ENCODE measurements around the gene A4GNT.

The A4GNT gene

GRCh38 chr3:138173769-138174420 is 41.7 kb upstream of the A4GNT start:
- no peaks in the 10 kb centered on the region for H3K27me3 ChIP-seq (ENCODE audit: insufficient read depth, poor library complexity, severe bottlenecking)
- DNase-seq (ENCODE audit: low read depth in 1 of 2, low spot score in 1 of 2), result no peak
- H3K4me3 ChIP-seq (replicated peaks; ENCODE audit: insufficient read depth, low read length), result peak overlapping the region; percentile 92
- TF ChIP-seq SPI1 (IDR thresholded peaks at IDR 0.05; ENCODE audit: borderline replicate concordance, low read depth) (no peak), CTCF (IDR thresholded peaks at IDR 0.05; ENCODE audit: insufficient read depth, low read length) (no peak), GABPA (IDR thresholded peaks at IDR 0.05; ENCODE audit: low read depth) (no peak), POLR2AphosphoS5 (IDR thresholded peaks at IDR 0.05; ENCODE audit: low read depth) (no peak)
- TF ChIP-seq, protein P1, sequence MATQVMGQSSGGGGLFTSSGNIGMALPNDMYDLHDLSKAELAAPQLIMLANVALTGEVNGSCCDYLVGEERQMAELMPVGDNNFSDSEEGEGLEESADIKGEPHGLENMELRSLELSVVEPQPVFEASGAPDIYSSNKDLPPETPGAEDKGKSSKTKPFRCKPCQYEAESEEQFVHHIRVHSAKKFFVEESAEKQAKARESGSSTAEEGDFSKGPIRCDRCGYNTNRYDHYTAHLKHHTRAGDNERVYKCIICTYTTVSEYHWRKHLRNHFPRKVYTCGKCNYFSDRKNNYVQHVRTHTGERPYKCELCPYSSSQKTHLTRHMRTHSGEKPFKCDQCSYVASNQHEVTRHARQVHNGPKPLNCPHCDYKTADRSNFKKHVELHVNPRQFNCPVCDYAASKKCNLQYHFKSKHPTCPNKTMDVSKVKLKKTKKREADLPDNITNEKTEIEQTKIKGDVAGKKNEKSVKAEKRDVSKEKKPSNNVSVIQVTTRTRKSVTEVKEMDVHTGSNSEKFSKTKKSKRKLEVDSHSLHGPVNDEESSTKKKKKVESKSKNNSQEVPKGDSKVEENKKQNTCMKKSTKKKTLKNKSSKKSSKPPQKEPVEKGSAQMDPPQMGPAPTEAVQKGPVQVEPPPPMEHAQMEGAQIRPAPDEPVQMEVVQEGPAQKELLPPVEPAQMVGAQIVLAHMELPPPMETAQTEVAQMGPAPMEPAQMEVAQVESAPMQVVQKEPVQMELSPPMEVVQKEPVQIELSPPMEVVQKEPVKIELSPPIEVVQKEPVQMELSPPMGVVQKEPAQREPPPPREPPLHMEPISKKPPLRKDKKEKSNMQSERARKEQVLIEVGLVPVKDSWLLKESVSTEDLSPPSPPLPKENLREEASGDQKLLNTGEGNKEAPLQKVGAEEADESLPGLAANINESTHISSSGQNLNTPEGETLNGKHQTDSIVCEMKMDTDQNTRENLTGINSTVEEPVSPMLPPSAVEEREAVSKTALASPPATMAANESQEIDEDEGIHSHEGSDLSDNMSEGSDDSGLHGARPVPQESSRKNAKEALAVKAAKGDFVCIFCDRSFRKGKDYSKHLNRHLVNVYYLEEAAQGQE (IDR thresholded peaks at IDR 0.05; ENCODE audit: insufficient replicate concordance, low read depth), result no peak
- peak overlapping the region; percentile 87 for H3K27ac ChIP-seq (replicated peaks)

GRCh38 chr3:138172625-138173024 is 40.4 kb upstream of the A4GNT start:
- TF ChIP-seq SPI1 (IDR thresholded peaks at IDR 0.05; ENCODE audit: borderline replicate concordance, low read depth) (no peak), GABPA (IDR thresholded peaks at IDR 0.05; ENCODE audit: low read depth) (no peak), POLR2AphosphoS5 (IDR thresholded peaks at IDR 0.05; ENCODE audit: low read depth) (no peak), CTCF (IDR thresholded peaks at IDR 0.05; ENCODE audit: insufficient read depth, low read length) (no peak)
- TF ChIP-seq, protein P1 (IDR thresholded peaks at IDR 0.05; ENCODE audit: insufficient replicate concordance, low read depth), result no peak
- Histone ChIP-seq H3K27me3 (ENCODE audit: insufficient read depth, poor library complexity, severe bottlenecking) (no peaks in the 10 kb centered on the region), H3K27ac (replicated peaks) (no peak overlapping the region), H3K4me3 (replicated peaks; ENCODE audit: insufficient read depth, low read length) (no peak overlapping the region)
- no peak for DNase-seq (ENCODE audit: low read depth in 1 of 2, low spot score in 1 of 2)

DNA sequence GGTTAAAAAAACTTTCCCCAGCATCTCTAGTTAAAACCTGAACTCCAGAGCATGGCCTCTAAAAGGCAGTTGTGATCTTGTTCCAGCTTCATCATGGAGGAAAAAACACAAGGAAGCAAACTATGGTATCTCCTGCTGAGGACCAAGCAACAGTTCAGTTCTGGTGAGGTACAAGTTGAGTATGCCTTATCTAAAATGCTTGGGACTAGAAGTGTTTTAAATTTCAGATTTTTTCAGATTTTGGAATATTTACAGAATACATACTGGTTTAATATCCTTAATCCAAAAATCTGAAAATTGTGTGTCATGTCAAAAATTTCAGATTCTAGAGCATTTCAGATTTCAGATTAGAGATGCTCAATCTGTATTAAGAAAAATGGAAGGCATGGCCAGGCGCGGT is 32.9 kb upstream of the A4GNT start:
- DNase-seq (ENCODE audit: low read depth in 1 of 2, low spot score in 1 of 2), result no peak
- Histone ChIP-seq H3K27me3 (ENCODE audit: insufficient read depth, poor library complexity, severe bottlenecking) (no peaks in the 10 kb centered on the region), H3K4me3 (replicated peaks; ENCODE audit: insufficient read depth, low read length) (no peak overlapping the region), H3K27ac (replicated peaks) (no peak overlapping the region)
- TF ChIP-seq GABPA (IDR thresholded peaks at IDR 0.05; ENCODE audit: low read depth), result no peak
- TF ChIP-seq CTCF (IDR thresholded peaks at IDR 0.05; ENCODE audit: insufficient read depth, low read length), result no peak
- TF ChIP-seq, protein P1 (IDR thresholded peaks at IDR 0.05; ENCODE audit: insufficient replicate concordance, low read depth), result no peak
- TF ChIP-seq SPI1 (IDR thresholded peaks at IDR 0.05; ENCODE audit: borderline replicate concordance, low read depth), result no peak
- no peak for TF ChIP-seq POLR2AphosphoS5 (IDR thresholded peaks at IDR 0.05; ENCODE audit: low read depth)

Measured in HL-60 (cell line).